ENCODE results near the gene SRD5A1. TPM values are rescaled to one million over a fixed set of nuclear protein-coding genes. Genes with fewer than 3 reads are reported as not detected.

SRD5A1 gene
- total RNA-seq, 4 donors from 2014 or later, result 2.2 to 5.6 (median 3.4) TPM

- Histone ChIP-seq H3K27ac (no peak overlapping the region), H3K9me3 (no peaks in the 10 kb centered on the region), H3K27me3 (no peaks in the 10 kb centered on the region), H3K36me3 (peaks cover 0 to 18% of the 10 kb centered on the region in 2 donors), H3K4me3 (no peak overlapping the region), H3K4me1 (peaks cover 0 to 4% (median 0%) of the 10 kb centered on the region in 3 donors)
- 40 to 69% methylated on average over 2 to 3 of the region's 3 CpGs for WGBS, 2 donors (ENCODE audit: low coverage in 1 of 2)
- no peak for TF ChIP-seq POLR2A (IDR thresholded peaks at IDR 0.05)
- no peak for TF ChIP-seq EP300 (IDR thresholded peaks at IDR 0.05)
- no peak for TF ChIP-seq POLR2AphosphoS5 (IDR thresholded peaks at IDR 0.05)
- TF ChIP-seq, protein P1, sequence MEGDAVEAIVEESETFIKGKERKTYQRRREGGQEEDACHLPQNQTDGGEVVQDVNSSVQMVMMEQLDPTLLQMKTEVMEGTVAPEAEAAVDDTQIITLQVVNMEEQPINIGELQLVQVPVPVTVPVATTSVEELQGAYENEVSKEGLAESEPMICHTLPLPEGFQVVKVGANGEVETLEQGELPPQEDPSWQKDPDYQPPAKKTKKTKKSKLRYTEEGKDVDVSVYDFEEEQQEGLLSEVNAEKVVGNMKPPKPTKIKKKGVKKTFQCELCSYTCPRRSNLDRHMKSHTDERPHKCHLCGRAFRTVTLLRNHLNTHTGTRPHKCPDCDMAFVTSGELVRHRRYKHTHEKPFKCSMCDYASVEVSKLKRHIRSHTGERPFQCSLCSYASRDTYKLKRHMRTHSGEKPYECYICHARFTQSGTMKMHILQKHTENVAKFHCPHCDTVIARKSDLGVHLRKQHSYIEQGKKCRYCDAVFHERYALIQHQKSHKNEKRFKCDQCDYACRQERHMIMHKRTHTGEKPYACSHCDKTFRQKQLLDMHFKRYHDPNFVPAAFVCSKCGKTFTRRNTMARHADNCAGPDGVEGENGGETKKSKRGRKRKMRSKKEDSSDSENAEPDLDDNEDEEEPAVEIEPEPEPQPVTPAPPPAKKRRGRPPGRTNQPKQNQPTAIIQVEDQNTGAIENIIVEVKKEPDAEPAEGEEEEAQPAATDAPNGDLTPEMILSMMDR (IDR thresholded peaks at IDR 0.05), result no peak
- no peak for ATAC-seq
Measured at GRCh38 chr5:6592601-6593000, 40.6 kb upstream of the SRD5A1 start.

DNA sequence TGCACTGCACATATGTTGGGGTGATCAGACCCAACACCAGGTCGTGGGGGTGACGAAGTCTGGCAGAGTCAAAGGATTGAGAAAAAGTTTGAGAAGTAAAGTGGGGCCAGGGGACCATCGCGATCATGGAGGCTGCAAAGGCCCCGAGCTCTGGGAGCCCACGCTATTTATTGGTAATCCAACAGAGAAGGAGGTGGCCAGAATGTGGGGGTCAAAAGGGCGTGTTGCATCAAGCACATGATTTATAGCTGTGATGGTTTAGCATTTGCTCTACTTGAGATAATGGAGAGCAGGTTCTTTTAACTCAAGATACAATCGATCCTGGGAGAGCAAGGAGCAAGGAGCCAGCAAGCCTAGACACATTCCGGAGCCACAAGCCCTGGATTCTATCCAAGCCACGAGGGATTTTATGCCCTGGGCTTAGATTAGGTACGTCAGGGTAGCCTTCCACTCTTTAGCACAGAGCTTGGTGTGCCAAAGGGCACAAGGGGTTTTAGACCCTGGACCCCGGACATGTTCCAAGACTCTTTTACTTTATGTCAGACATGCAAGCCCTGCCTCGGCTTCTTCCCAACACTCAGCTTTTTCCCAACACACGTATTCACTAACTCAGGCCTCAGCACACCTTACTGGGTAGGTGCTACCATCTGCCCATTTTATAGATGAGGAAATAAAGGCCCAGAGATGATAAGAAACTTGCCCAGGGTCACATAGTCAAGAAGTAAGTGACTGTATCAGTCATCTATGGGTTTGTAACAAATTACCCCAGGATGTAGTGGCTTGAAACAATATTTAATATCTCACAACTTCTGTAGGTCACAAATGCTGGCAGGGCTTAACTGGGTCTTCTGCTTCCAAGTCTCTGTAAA lies 39.9 kb upstream of the SRD5A1 start:
- WGBS, 2 donors (ENCODE audit: low coverage in 1 of 2), result 79 to 93% methylated on average over 4 to 13 of the region's 14 CpGs
- Histone ChIP-seq H3K27ac (no peak overlapping the region), H3K4me1 (peaks cover 0 to 12% (median 0%) of the 10 kb centered on the region in 3 donors), H3K27me3 (no peaks in the 10 kb centered on the region), H3K9me3 (no peaks in the 10 kb centered on the region), H3K4me3 (no peak overlapping the region), H3K36me3 (peaks cover 0 to 26% of the 10 kb centered on the region in 2 donors)
- ATAC-seq, result no peak
- TF ChIP-seq POLR2A (IDR thresholded peaks at IDR 0.05), result no peak
- TF ChIP-seq POLR2AphosphoS5 (IDR thresholded peaks at IDR 0.05), result no peak
- TF ChIP-seq, protein P1 (IDR thresholded peaks at IDR 0.05), result no peak
- no peak for TF ChIP-seq EP300 (IDR thresholded peaks at IDR 0.05)

DNA sequence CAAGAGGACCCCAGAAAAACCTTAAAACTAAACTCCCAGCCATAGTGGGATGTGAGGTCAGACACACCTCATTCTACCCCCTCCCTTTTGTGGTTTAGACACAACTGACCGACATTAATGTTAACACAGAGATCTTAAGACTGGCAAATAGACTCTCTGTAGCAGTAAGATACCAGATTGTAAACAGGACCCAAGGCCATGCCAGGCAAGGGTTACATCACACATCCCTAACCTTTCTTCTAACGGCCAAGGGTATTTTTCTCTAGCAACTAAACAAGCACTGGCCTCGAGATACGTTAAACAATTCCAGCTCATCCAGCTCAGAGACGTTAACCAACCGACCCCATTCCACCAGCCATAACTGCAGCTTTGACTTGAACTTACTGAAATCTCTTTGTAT lies 39.2 kb upstream of the SRD5A1 start:
- H3K9me3 ChIP-seq, result no peaks in the 10 kb centered on the region
- TF ChIP-seq, protein P1 (IDR thresholded peaks at IDR 0.05), result no peak
- TF ChIP-seq POLR2A (IDR thresholded peaks at IDR 0.05), result no peak
- TF ChIP-seq POLR2AphosphoS5 (IDR thresholded peaks at IDR 0.05), result no peak
- no peak for TF ChIP-seq EP300 (IDR thresholded peaks at IDR 0.05)
- no peak overlapping the region for H3K27ac ChIP-seq
- no peak for ATAC-seq
- peaks cover 0 to 33% of the 10 kb centered on the region in 2 donors for H3K36me3 ChIP-seq
- H3K4me3 ChIP-seq, result no peak overlapping the region
- WGBS, 2 donors (ENCODE audit: low coverage in 1 of 2), result 70% methylated on average over 6 of the region's 6 CpGs; no CpG with 5 or more reads in 1 of the 2 donors
- no peaks in the 10 kb centered on the region for H3K27me3 ChIP-seq
- H3K4me1 ChIP-seq, result peaks cover 0 to 16% (median 0%) of the 10 kb centered on the region in 3 donors

DNA sequence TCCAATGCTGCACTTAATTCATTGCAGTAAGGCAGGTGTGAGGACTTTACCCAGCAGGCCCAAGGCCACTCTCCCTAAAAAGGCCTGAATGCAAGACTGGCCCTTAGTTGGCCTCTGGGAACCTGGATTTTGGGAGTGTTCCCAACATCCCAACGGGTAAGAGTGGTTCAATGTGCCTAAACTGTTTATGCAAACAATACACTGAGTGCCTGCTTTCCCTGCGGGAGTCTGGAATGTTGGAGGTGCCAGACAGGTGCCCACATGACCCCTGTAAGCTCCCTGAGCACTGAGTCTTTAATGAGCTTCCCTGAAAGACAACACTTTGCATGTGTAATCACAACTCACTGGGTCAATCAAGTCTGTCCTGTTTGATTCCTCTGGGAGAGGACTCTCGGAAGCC lies 37.8 kb upstream of the SRD5A1 start:
- WGBS, 2 donors (ENCODE audit: low coverage in 1 of 2), result 90 to 100% methylated on average over 1 to 2 of the region's 3 CpGs
- TF ChIP-seq POLR2A (IDR thresholded peaks at IDR 0.05), result no peak
- TF ChIP-seq, protein P1 (IDR thresholded peaks at IDR 0.05), result no peak
- TF ChIP-seq POLR2AphosphoS5 (IDR thresholded peaks at IDR 0.05), result no peak
- no peak for TF ChIP-seq EP300 (IDR thresholded peaks at IDR 0.05)
- no peaks in the 10 kb centered on the region for H3K9me3 ChIP-seq
- H3K27me3 ChIP-seq, result no peaks in the 10 kb centered on the region
- H3K4me1 ChIP-seq, result peaks cover 0 to 16% (median 0%) of the 10 kb centered on the region in 3 donors
- H3K36me3 ChIP-seq, result peaks cover 0 to 46% of the 10 kb centered on the region in 2 donors
- H3K4me3 ChIP-seq, result no peak overlapping the region
- H3K27ac ChIP-seq, result no peak overlapping the region
- ATAC-seq, result no peak

- TF ChIP-seq, protein P1 (IDR thresholded peaks at IDR 0.05), result no peak
- TF ChIP-seq POLR2AphosphoS5 (IDR thresholded peaks at IDR 0.05), result no peak
- TF ChIP-seq POLR2A (IDR thresholded peaks at IDR 0.05), result no peak
- TF ChIP-seq EP300 (IDR thresholded peaks at IDR 0.05), result no peak
- Histone ChIP-seq H3K36me3 (peaks cover 0 to 56% of the 10 kb centered on the region in 2 donors), H3K4me3 (no peak overlapping the region), H3K27ac (no peak overlapping the region), H3K4me1 (peaks cover 0 to 16% (median 0%) of the 10 kb centered on the region in 3 donors), H3K27me3 (no peaks in the 10 kb centered on the region), H3K9me3 (no peaks in the 10 kb centered on the region)
- no peak for ATAC-seq
- WGBS, 2 donors (ENCODE audit: low coverage in 1 of 2), result 93 to 100% methylated on average over 2 to 5 of the region's 5 CpGs
Measured at GRCh38 chr5:6596388-6596787, 36.9 kb upstream of the SRD5A1 start.

All from gastroesophageal sphincter (tissue), 4 donors.